HEK293 (cell line): ENCODE data around the gene SORL1.

ENCODE experiments used
- TCF7L2 ChIP-seq: IDR thresholded peaks from 2 replicates; pipeline ENCODE4 v1.6.1; 2011; ENCODE audit warnings: low read depth, mild to moderate bottlenecking, inconsistent platforms, low read length, moderate library complexity, borderline replicate concordance
- ZNF704 ChIP-seq: fragments of 450-650 bp; formaldehyde crosslinking; IDR thresholded peaks from 2 replicates; pipeline ENCODE4 v1.5.1; 2016; ENCODE audit warnings: missing biosample characterization, missing genetic modification characterization

- TF ChIP-seq ZNF704 (tag by site-specific recombination) (no peak), TCF7L2 (no peak)
Measured at GRCh38 chr11:121469910-121470309, 17.8 kb downstream of the SORL1 start.
